GOT3 (cell line): ENCODE results near the gene DYTN.
"Not testable (repeated sequence)": the region's sequence is repeated elsewhere in the genome, so short reads cannot be mapped to it uniquely, and the experiment has no call there.

Experiments used
- DNase-seq: peaks from one replicate; lab custom pipeline; 2025; ENCODE audit warnings: mixed read lengths; lab: John Stamatoyannopoulos, UW

The DYTN gene, protein sequence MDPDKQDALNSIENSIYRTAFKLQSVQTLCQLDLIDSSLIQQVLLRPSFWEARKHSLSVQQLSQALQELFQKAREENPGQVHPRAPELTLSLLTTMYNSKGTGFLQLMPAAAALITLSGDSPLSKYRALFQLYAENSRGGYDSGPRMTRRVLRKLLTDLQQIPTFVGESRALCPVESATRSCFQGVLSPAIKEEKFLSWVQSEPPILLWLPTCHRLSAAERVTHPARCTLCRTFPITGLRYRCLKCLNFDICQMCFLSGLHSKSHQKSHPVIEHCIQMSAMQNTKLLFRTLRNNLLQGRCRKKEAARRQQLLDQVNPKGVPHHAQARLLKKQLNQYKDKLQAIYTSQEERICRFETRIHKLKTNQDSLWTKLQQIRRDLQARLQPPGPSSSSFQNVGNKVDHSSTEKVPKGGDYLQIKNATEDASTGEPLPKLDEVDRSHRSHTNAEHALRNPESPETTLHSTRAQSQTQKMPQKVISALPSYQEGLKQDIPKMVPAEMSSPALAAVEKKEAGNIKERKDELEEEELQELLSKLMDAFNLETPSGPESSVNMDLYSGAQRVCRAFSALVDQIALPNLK

DNA sequence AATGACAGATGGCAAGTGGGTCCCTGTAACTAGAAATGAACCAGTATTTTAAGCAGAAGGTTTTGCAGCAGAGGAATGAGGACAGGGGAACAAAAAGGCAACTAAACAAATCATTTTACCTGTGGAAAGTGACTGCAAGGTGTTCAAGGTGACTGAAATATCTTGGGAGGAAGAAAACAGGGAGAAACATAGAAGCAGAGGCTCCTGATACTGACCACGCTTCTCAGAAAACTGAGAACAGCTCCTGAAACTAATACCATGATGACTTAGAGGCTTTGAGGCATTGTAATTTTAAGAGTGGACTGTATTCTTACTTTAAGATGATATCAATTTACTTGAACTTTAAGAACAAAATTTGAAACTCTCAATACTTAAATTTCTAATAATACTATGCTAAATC is at the start of gene DYTN:
Gene DYTN (minus strand): TSS at position 101 of the 400 bp plus-strand sequence. CDS start 117 bp downstream, outside the sequence.
- no peak for DNase-seq

DNA sequence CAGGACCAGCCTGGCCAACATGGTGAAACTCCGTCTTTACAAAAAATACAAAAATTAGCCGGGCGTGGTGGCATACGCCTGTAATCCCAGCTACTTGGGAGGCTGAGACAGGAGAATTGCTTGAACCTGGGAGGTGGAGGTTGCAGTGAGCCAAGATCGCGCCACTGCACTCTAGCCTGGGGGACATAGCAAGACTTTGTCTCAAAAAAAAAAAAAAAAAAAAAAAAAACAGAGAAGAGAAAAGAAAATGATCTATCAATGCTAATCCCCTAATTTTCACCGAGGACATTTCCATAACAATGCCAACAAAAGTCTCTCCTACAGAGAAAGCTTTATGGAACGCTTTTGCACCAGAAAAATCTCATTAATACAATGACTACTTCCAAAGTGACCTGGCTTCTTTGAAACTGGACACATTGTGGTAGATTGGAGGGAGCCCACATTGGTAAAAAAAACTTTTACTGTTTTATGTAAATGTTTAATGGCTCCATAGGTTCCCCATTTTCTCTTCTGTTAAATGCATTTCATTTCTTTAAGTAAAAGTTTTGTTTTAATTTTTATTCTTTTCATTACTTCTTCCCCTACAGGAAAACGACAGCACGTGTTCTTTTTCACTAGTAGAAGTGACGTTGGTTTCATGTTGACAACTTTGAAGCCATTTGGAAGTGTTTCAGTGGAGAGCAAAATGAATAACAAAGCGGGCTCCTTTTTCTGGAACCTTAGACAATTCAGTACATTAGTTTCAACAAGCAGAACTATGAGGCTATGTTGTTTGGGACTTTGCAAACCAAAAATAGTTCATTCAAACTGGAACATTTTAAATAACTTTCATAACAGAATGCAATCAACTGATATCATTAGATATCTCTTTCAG is 48.1 kb upstream of the DYTN start:
- no peak for DNase-seq

DNA sequence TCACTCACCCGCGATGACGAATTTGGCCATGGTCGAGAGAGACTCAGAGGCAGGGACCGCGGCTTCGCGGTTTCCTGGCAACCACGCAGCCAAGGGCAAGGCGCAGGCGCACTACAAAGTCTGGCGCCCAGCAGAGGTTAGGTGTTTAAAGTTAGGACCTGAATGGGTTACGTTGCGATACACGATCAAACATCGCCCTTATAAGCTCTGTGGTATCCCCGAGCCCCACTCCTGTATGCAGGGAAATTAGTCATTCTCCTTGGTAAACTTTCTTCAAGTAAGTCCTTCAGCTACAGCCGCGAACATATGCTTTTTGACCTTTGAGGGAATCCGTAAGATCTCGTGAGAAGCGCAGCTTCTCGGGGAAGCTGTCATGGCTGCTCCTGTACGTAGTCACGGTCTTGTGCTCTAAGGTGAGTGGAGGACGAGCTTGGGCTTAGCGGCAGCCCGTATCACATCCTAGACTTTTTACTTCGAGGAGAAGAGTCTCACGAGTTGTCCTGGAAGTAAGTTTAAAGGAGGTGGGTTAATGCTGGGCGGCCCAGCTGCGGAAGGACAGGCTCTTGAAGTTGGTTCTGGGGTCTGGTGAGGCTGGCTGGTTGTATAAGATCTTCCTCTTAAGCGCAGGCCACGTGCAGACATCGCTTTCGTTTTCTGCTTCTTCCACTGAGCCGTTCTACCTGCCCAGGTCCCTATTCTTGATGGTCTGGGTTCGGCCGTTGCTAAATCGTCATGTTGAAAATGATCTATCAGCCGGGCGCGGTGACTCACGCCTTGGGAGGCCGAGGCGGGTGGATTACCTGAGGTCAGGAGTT is 47.3 kb upstream of the DYTN start, which contains the start of the genes FASTKD2 and MDH1B:
Gene FASTKD2 (plus strand): TSS at position 365 of the 815 bp plus-strand sequence. CDS start 1,088 bp downstream, outside the sequence.
Gene MDH1B (minus strand): TSS at position 87 of the 815 bp plus-strand sequence. CDS start 57 bp downstream, at position 30.
- peak; percentile 82 for DNase-seq

DNA sequence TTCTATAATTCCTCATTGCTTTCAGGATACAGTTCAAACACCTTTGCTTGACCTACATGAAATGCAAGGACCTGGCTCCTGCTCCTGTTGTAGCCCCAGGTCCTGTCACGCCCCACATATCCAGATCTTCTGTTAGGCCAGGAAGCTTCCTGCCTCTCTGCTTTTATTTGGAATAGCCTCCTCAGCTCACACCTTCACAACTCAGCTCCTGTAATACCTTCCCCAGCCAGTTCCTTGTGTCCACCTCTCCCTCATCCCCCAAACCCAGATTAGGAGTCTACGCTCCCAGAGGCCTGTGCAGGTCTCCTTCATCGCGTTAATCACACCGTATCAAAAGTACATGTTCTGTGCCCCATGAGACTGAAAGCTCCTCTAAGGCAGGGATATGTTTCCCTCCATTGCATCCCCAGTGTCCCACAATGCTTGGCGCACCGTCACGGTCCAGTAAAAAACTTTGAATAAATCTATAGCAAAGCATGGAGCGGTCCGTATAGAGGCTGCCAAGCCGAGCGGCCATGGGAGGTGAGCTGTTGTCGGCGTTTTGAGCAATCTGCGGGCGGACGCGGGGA is 46.6 kb upstream of the DYTN start:
- DNase-seq, result no peak

DNA sequence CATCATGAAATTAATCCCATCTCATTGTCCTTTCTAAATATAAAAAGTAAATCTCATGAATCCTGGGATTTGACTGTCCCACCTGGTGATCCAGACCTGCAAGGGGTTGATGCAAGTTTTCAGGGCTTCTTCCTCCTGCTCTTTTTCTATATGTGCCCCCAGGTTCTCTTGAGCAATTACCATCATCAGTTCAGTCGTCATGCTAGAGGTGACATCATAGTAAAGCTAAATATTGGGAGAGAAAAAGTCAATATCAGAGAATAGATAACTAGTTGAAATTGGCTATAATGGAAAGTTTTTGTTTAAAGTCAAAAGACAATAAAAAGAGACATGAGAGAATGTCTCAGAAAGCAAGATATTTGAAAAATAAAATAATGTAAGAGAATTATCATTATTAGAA is 38.6 kb upstream of the DYTN start:
- DNase-seq, result no peak

DNA sequence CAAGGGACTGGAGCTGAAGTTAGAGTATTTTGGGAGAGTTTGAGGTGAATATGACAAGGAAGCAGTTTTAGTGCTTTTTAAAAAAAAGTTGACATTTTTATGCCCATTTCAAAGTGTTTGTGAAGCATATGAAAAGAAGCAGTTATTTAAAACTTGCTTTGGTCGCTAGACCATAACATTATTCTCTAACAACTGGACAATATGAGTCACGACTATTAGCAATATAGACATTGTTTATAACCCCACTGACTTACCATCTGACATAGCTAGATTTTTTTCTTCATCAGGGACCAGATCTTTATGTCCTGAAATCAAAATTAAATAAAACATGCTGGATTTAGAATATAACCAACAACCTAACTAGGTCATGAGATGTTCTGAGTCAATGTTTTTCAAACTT is 22.6 kb upstream of the DYTN start:
- DNase-seq, result no peak

DNA sequence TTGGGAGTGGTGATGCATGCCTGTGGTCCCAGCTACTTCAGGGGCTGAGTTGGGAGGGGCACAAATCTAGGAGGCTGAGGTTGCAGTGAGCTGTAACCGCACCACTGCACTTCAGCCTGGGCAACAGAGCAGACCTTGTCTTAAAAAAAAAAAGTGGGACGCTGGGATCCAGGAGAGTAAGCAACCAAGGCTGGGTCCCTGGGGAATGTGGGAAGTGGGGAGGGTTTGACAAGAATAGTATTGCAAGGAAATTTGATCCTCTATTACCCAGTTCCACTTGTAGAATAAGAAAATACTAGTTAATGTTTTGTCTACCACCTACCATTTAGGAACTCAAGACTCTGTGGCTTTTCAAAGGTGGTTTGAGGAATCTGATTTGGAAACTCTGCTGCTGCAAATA is 21.1 kb upstream of the DYTN start:
- DNase-seq, result no peak

DNA sequence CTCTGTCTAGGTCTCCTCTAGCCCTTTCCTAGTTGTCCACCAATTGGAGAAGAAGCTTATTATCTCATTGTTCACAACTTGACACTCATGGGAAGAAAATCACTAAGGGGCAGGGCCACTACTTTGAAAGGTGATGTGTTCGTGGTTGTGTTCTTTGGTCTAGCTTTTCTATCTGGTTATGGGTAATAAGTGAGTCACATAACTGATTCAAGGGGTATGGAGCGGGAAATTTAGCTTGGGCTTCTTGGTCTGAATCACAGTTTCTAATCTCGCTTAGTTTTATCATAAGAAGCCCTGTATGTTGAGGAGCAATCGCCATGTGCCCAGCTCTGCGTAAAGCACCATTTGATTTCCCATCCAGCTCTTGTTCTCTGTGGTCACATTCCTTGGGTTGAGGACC is 18.7 kb upstream of the DYTN start:
- DNase-seq, result no peak

DNA sequence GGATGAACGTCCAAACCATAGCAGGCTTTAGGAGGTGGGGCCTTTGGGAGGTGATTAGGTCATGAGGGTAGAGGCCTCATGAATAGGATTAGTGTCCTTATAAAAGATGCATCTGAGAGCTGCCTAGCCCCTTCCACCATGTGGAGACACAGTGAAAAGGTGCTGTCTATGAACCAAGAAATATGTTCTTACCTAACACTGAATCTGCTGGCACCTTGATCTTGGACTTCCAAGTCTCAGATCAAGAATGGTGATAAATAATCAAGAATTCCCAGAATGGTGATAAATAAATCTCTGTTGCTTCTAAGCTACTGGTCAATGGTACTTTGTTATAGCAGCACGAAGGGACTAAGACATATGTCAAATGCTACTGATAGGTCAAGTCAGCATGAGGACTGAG is 15.1 kb upstream of the DYTN start:
- DNase-seq, result no peak

DNA sequence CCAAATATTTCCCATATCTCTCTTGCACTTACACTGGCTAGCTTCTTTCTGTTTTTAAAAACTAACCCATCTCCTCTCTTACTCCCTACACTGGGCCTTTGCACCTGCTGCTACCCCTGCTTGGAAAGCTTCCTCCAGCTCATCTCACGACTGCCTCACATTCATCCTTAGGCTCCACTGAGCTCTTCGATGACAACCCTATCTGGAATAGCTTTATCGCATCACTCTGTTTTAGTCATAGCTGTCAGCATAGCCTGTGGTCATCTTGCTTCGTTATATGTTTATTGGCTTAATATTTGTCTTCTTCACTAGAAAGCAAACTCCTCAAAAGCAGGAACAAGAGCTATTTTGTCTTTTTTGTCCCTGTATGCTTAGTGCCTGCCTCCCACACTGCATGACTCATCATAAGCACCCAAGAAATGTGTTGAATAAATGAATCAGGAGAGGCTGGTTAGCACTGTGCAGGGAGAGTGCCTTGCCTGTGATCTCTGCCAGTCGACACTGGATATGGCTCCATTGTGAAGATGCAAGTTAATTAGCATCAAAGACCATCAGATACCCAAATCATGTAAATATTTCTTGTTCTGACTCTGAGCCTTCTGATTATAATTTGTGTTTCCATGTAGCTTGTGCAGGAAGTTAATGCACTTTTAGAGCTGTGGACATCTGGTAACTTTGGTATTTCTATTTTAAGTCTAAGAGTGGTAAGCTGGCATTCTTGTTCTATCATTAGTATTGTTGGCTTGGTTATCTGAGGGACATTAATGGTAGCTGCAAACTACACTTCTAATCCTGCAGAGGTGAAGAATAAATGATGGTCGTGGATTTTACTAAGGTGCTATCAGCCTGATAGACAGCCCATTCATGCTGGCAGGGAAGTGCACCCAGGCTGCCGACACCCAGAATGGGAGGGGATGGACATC is 10.3 kb upstream of the DYTN start:
- DNase-seq, result no peak

DNA sequence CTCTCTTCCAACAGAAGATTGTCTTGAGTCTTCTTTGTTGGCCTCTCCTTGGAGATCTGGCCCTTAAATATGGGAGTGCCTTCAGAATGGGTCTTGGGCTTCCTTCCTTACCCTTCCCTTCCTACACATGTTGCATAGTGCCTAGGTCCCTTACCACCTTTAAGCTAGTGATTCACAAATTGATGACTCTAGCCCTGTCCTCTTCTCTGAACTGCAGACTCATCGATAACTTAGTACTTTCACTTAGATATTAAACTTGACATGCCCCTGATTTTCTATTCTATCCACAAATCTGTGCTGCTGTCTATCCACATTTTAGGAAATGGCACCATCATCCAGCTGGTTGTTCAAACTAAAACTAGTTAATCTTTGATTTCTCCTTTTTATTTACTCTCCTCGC is 9.1 kb upstream of the DYTN start:
- no peak for DNase-seq

DNA sequence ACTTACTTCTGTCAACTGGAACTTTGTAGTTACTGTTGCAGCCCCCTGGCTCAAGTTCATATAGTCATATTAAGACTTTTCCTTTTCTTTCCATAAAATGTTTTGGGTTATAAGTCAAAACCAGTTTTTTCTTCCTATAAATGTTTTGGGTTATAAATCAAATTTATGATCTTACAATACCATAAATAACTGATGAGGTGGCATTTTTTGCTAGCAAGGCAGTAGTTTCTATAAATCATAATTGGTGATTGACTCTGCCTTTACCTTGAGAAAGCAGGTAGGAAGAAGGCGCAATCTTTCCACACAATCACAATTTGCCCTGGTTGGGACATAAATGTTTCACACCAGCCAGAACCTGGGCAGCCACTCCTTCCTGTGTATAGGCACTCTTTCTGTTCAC is 5.1 kb upstream of the DYTN start:
- no peak for DNase-seq

DNA sequence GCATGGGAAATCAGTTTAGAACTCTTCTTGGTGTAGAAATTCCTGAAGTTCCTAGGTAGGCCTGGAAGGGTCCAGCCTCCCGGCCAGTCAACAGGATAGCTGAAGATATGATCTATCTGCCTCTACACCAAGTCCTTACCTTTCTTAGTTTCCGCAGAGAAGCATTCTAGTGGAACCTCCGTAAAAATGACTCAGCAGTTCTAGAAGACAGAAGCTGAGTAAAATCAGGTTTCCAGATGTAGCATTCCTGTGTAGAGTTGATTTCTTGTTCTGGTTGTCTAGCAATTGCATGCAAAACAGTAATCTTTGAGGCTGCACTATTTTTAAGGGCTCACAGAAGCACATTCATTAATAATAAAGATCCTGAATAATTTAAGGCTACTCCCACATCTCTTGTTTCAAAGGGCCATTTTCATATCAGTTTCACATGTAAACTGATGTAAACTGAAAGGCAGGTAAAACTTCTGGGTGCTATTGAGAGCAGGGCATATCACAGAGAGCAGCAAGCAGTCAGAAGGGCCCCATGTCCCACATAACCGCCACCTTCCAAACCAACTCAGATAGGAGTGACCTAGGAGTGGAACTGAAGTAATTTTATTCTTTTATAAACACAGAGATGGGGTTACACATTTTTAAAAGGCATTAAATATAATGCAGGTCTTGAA is 3.2 kb upstream of the DYTN start:
- no peak for DNase-seq

DNA sequence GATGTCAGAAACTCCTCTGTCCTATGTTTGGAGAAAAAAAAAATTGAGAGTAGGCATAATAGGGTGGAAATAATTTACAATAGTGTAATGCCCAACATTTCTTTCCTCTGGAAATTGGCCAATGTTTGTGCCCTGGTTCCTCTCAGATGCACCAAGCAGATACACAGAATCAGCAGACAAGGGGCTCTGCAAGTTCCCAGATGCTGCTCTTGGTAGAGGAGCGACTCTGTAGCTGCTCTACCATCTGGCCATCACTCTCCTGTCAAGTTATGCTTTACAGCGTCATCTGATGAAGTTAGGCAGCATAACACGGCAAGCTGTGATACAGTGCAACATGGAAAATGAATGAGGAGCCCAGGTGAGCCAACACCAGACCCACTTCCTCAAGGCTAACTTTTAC is 1.6 kb downstream of the DYTN start:
- DNase-seq, result no peak

DNA sequence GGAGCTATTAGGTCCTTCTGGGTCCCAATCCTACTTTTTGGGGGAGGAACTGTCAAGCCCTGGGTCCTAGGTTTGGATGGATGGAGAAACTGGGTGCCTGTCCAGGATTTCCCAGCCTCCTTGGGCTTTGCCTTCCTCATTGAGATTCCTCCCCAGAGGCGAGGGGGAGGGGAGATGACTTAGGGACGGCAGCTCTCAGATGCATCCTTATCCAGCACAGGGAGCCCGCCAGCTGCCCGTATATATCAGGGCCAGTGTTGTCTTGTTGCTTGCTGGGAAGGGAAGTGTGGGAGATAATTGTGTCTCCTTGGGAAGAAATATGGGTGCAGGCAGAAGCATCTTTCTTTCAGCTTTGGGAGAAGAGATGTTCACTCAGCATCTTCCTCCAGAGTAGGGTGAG is 3.0 kb downstream of the DYTN start:
- not testable (repeated sequence) for DNase-seq

DNA sequence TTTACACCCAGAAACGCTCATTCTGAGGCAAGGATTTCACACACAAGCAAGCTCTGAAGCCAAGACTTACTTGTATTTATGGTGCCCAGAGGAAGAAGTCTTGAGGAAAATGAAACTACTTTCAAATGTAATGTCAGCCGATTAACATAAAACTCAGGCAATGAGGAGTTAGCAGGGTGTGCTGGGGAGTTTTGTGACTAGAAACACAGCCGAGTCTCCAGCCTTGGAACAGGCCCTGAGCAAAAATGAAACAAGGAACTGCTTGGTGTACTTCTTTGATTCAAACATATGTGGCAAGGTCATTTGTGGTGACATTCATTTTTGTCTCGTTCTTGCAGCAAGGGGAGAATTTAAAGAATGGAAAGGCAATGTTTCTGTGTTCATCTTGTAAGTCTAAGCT is 4.5 kb downstream of the DYTN start:
- no peak for DNase-seq

DNA sequence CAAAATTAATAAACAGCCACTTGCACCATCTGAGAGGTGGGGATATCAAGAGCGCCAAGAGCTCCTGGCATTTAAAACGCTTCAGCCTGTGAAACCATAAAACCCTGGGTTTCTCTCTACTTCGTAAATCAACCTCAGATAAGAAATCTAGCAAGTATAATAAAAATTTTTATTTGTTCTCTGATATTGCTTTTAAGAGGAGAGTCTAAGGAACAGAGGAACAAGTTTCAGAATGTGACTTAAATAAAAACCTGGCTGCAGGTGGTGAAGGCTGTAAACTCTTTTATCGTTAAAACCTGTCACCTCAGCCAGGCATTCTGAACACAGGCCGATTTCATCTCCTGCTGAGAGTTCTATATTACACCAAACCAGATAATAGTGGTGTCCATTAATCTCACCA is 9.9 kb downstream of the DYTN start:
- no peak for DNase-seq

DNA sequence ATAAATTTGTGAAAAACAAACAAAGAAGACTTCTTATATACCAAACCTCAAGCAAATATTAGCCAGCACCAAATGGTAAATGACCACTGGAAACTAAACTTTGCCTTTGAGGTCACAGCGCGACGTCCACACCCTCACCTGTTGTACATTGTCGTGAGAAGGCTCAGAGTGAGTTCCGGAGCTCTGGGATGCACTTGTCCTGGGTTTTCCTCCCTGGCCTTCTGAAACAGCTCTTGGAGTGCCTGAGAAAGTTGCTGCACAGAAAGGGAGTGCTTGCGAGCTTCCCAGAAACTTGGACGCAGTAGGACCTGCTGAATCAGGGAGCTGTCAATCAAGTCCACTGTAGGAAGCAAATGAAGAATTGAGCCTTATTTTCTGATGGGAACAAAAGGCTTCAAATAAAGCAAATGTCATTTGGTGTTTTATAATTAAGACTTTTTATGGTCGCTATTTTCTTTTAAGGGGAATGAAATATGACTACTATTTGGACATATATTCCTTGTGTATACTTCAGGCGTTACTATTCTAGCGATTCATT is 11.0 kb downstream of the DYTN start:
- no peak for DNase-seq

DNA sequence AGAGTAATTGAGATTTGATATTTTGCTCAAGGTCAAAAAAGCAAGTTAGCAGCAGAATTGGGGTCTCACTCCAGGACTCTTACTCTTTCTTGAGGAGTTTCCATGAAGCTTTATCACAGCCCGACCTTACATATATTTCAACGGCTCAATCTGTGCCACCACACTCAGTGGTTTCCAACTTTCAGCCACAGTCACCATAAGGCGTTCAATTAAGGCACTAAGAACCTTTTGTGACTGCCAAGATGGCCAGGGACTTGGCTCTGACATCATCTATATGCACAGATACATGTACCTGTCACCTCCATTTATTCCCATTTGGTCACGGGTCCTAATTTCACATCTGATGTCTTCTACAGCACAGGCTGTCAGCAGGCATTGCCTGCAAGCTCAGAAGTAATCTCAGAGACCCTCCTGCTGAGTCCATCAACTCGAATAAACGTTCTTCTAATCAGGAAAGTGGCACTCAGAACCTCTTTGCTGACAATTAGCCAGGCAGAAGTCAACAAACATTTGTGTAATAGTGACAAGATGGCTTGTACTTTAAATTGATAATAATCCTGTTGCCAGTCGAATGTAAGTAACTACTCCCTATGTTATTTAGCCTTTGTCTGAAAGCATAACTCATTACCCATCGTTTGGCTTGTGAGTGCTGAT is 16.1 kb downstream of the DYTN start:
- DNase-seq, result no peak
